SK-N-SH treated with all-trans-retinoic acid at 6 μM for 48 hours (cell line): Measurements from ENCODE around the gene NUP133.

Experiments used
- ATAC-seq: fragments of 200-7000 bp; cut with Tn5 transposase; 3 replicates; pipeline ENCODE4 v1.9.1; 2020; ENCODE audit warnings: mild to moderate bottlenecking, moderate library complexity
- ARNTL ChIP-seq: fragments of 450-650 bp; formaldehyde crosslinking; IDR thresholded peaks from 2 replicates; pipeline ENCODE4 v1.5.0; 2020; ENCODE audit warnings: low read depth, mild to moderate bottlenecking, moderate library complexity, borderline replicate concordance
- BACH2 ChIP-seq: fragments of 250-450 bp; sonication (Bioruptor Pico); IDR thresholded peaks from 2 replicates; pipeline ENCODE4 v1.9.0; 2021; ENCODE audit warnings: mild to moderate bottlenecking, borderline replicate concordance
- CREB5 ChIP-seq: fragments of 250-450 bp; sonication (Bioruptor Pico); IDR thresholded peaks from 2 replicates; pipeline ENCODE4 v1.5.1; 2020; ENCODE audit warnings: low read depth, mild to moderate bottlenecking, moderate library complexity
- CSDC2 ChIP-seq: fragments of 250-450 bp; sonication (Bioruptor Pico); IDR thresholded peaks from 2 replicates; pipeline ENCODE4 v1.5.0; 2020; ENCODE audit warnings: mild to moderate bottlenecking, moderate library complexity
- CSRNP3 ChIP-seq: fragments of 250-450 bp; sonication (Bioruptor Pico); IDR thresholded peaks from 2 replicates; pipeline ENCODE4 v1.5.1; 2021; ENCODE audit warnings: mild to moderate bottlenecking, moderate library complexity
- GLIS3 ChIP-seq: fragments of 250-450 bp; sonication (Bioruptor Pico); IDR thresholded peaks from 2 replicates; pipeline ENCODE4 v1.5.0; 2020; ENCODE audit warnings: mild to moderate bottlenecking, moderate library complexity
- ISL1 ChIP-seq: fragments of 250-450 bp; sonication (Bioruptor Pico); IDR thresholded peaks from 2 replicates; pipeline ENCODE4 v2.1.2; 2022; ENCODE audit warnings: mild to moderate bottlenecking, moderate library complexity
- PATZ1 ChIP-seq: fragments of 250-450 bp; sonication (Bioruptor Pico); IDR thresholded peaks from 2 replicates; pipeline ENCODE4 v1.8.0; 2020; ENCODE audit warnings: mild to moderate bottlenecking, moderate library complexity, borderline replicate concordance
- POU6F1 ChIP-seq: fragments of 250-450 bp; sonication (Bioruptor Pico); IDR thresholded peaks from 2 replicates; pipeline ENCODE4 v1.8.0; 2021; ENCODE audit warnings: low read depth, mild to moderate bottlenecking, moderate library complexity, borderline replicate concordance
- PPARA ChIP-seq: fragments of 250-450 bp; sonication (Bioruptor Pico); IDR thresholded peaks from 2 replicates; pipeline ENCODE4 v1.5.0; 2020; ENCODE audit warnings: mild to moderate bottlenecking, borderline replicate concordance
- RARB ChIP-seq: fragments of 250-450 bp; sonication (Bioruptor Pico); IDR thresholded peaks from 2 replicates; pipeline ENCODE4 v1.8.0; 2021; ENCODE audit warnings: mild to moderate bottlenecking, moderate library complexity
- SNAI2 ChIP-seq: fragments of 250-450 bp; sonication (Bioruptor Pico); IDR thresholded peaks from 2 replicates; pipeline ENCODE4 v1.5.0; 2020; ENCODE audit warnings: mild to moderate bottlenecking, moderate library complexity
- TCF4 ChIP-seq: fragments of 250-450 bp; sonication (Bioruptor Pico); IDR thresholded peaks from 2 replicates; pipeline ENCODE4 v1.8.0; 2021; ENCODE audit warnings: mild to moderate bottlenecking, moderate library complexity, borderline replicate concordance
- TOX ChIP-seq: fragments of 250-450 bp; sonication (Bioruptor Pico); IDR thresholded peaks from 2 replicates; pipeline ENCODE4 v1.8.0; 2021; ENCODE audit warnings: mild to moderate bottlenecking, moderate library complexity, borderline replicate concordance
- TSHZ2 ChIP-seq: fragments of 250-450 bp; sonication (Bioruptor Pico); IDR thresholded peaks from 2 replicates; pipeline ENCODE4 v1.5.0; 2020; ENCODE audit warnings: mild to moderate bottlenecking, moderate library complexity
- ZC3H10 ChIP-seq: fragments of 250-450 bp; sonication (Bioruptor Pico); IDR thresholded peaks from 2 replicates; pipeline ENCODE4 v1.5.1; 2021; ENCODE audit warnings: mild to moderate bottlenecking, moderate library complexity
- ZFP3 ChIP-seq: fragments of 250-450 bp; sonication (Bioruptor Pico); IDR thresholded peaks from 2 replicates; pipeline ENCODE4 v1.5.0; 2020; ENCODE audit warnings: mild to moderate bottlenecking, moderate library complexity
- ZFP30 ChIP-seq: fragments of 450-650 bp; formaldehyde crosslinking; IDR thresholded peaks from 2 replicates; pipeline ENCODE4 v1.5.0; 2022; ENCODE audit warnings: mild to moderate bottlenecking, moderate library complexity
- ZNF565 ChIP-seq: fragments of 450-650 bp; formaldehyde crosslinking; conservative IDR thresholded peaks from 2 replicates; pipeline ENCODE4 v1.5.0; 2020; ENCODE audit warnings: low read depth, mild to moderate bottlenecking, moderate library complexity
- ZNF70 ChIP-seq: fragments of 450-650 bp; formaldehyde crosslinking; IDR thresholded peaks from 2 replicates; pipeline ENCODE4 v1.5.0; 2020; ENCODE audit warnings: mild to moderate bottlenecking, moderate library complexity
- ZNF8 ChIP-seq: fragments of 450-650 bp; formaldehyde crosslinking; IDR thresholded peaks from 2 replicates; pipeline ENCODE4 v1.5.0; 2020; ENCODE audit warnings: mild to moderate bottlenecking, moderate library complexity

The NUP133 gene

GRCh38 chr1:229428256-229428655 lies 79.9 kb downstream of the NUP133 start:
- no peak for ATAC-seq
- TF ChIP-seq PPARA (CRISPR knock-in tag): no peak
- TF ChIP-seq CSDC2 (CRISPR knock-in tag): no peak
- no peak for TF ChIP-seq GLIS3
- no peak for TF ChIP-seq ZNF70 (CRISPR knock-in tag)
- TF ChIP-seq RARB (CRISPR knock-in tag): no peak
- TF ChIP-seq TOX (CRISPR knock-in tag): no peak
- TF ChIP-seq POU6F1 (CRISPR knock-in tag): no peak
- no peak for TF ChIP-seq ZFP3
- no peak for TF ChIP-seq ZNF8 (CRISPR knock-in tag)
- TF ChIP-seq ZFP30 (CRISPR knock-in tag): no peak
- TF ChIP-seq TSHZ2 (CRISPR knock-in tag): no peak
- no peak for TF ChIP-seq ARNTL
- no peak for TF ChIP-seq SNAI2 (CRISPR knock-in tag)
- TF ChIP-seq ZNF565: no peak
- TF ChIP-seq CSRNP3: no peak
- TF ChIP-seq TCF4 (CRISPR knock-in tag): no peak
- TF ChIP-seq ISL1 (CRISPR knock-in tag): no peak

- ATAC-seq: no peak
- no peak for TF ChIP-seq GLIS3
- TF ChIP-seq SNAI2 (CRISPR knock-in tag): no peak
- no peak for TF ChIP-seq PPARA (CRISPR knock-in tag)
- TF ChIP-seq ZNF8 (CRISPR knock-in tag): no peak
- no peak for TF ChIP-seq PATZ1 (CRISPR knock-in tag)
- no peak for TF ChIP-seq CREB5 (CRISPR knock-in tag)
- TF ChIP-seq ZFP30 (CRISPR knock-in tag): no peak
- no peak for TF ChIP-seq POU6F1 (CRISPR knock-in tag)
- no peak for TF ChIP-seq TOX (CRISPR knock-in tag)
- TF ChIP-seq BACH2: no peak
- no peak for TF ChIP-seq ZNF565
- TF ChIP-seq ZC3H10 (CRISPR knock-in tag): no peak
- TF ChIP-seq ARNTL: no peak
- TF ChIP-seq CSRNP3: no peak
- TF ChIP-seq RARB (CRISPR knock-in tag): no peak
- TF ChIP-seq TSHZ2 (CRISPR knock-in tag): no peak
- TF ChIP-seq, all 23 proteins: peak for 0
Observed at GRCh38 chr1:229427572-229427971, 80.6 kb downstream of the NUP133 start.
